ENCODE data around the gene FAM120B.

FAM120B gene

GRCh38 chr6:170454512-170455285 lies 148.1 kb downstream of the FAM120B start:
- no peak for DNase-seq (ENCODE audit: low spot score)
- in situ Hi-C loops (cut with MboI; ENCODE audit: low sequenced_read_pairs, unreplicated experiment), result no loop called here
- TF ChIP-seq, protein P1, sequence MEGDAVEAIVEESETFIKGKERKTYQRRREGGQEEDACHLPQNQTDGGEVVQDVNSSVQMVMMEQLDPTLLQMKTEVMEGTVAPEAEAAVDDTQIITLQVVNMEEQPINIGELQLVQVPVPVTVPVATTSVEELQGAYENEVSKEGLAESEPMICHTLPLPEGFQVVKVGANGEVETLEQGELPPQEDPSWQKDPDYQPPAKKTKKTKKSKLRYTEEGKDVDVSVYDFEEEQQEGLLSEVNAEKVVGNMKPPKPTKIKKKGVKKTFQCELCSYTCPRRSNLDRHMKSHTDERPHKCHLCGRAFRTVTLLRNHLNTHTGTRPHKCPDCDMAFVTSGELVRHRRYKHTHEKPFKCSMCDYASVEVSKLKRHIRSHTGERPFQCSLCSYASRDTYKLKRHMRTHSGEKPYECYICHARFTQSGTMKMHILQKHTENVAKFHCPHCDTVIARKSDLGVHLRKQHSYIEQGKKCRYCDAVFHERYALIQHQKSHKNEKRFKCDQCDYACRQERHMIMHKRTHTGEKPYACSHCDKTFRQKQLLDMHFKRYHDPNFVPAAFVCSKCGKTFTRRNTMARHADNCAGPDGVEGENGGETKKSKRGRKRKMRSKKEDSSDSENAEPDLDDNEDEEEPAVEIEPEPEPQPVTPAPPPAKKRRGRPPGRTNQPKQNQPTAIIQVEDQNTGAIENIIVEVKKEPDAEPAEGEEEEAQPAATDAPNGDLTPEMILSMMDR (IDR thresholded peaks at IDR 0.05; ENCODE audit: borderline replicate concordance, control extremely low read depth, extremely low read depth, insufficient read depth, missing control alignments), result no peak

DNA sequence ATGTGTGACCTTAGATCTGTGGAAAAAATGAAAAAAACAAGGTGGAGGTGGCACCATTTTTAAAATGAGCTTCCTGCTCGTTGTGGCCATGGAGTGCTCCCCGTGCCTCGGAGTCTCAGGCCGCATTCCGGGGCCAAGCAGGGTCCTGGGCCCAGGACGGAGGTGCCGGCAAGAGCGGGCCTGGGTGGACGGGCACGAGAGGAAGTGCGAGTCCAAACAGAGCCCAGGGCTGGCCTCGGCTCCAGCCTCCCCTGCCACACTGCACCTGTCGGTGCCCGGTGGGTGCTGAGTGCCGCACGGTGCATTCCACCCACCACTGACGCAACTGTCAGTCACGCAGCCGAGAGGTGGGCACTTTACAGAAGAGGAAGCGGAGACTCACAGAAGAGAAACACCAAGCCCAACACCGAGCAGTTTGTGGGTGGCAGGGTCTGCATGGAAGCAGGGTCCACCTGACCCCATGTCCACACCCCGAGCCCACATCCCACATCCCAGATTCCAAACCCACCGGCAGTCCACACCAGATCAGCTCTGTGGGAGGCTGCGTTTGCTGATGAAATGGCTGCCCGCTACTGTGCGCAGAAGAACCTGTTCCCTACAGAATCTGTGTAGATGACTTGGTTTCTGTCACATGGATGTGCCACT lies 148.9 kb downstream of the FAM120B start:
- in situ Hi-C loops (cut with MboI; ENCODE audit: low sequenced_read_pairs, unreplicated experiment), result no loop called here
- TF ChIP-seq, protein P1 (IDR thresholded peaks at IDR 0.05; ENCODE audit: borderline replicate concordance, control extremely low read depth, extremely low read depth, insufficient read depth, missing control alignments), result no peak
- DNase-seq (ENCODE audit: low spot score), result no peak

DNA sequence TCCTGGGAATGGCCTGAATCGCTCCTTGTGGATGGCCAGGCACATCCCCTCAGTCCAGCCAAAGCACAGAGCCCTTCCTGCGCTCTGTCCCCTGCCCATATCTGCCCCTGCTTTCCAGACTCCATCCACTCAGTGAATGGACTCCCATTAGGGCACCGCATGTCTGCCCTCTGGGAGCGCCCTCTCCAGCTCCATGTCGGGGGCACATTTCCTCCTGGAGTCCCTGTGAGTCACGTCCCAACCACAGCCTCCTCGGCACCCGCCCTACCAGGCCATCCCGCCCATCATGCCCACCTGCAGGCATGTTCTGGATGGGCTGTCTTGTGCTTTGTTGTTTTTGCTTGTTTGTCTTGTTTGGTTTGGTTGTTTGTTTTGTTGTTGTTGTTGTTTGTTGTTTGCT lies 149.8 kb downstream of the FAM120B start:
- TF ChIP-seq, protein P1 (IDR thresholded peaks at IDR 0.05; ENCODE audit: borderline replicate concordance, control extremely low read depth, extremely low read depth, insufficient read depth, missing control alignments), result no peak
- in situ Hi-C loops (cut with MboI; ENCODE audit: low sequenced_read_pairs, unreplicated experiment), result no loop called here
- DNase-seq (ENCODE audit: low spot score), result no peak
